ENCODE data around the gene SFMBT1.

DNA sequence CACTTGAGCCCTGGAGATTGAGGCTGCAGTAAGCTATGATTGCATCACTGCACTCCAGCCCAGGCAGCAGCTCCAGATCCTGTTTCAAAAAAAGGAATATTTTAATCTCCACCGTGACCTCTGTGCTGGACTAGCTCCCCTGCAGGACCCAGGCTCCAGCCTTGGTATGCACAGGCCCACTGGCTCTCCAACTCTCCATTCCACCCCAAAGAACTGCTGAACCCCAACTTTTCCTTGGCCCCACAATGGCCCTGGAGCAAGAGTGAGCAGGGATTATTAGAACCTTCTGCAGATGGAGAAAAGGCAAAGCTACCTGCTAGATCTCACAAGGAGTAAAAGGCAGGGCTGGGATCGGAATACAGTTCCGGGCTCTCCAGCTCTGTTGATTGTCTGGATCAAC, 32.8 kb upstream of the SFMBT1 start:
- TF ChIP-seq POLR2A (IDR thresholded peaks at IDR 0.05) = no peak
- TF ChIP-seq, protein P1, sequence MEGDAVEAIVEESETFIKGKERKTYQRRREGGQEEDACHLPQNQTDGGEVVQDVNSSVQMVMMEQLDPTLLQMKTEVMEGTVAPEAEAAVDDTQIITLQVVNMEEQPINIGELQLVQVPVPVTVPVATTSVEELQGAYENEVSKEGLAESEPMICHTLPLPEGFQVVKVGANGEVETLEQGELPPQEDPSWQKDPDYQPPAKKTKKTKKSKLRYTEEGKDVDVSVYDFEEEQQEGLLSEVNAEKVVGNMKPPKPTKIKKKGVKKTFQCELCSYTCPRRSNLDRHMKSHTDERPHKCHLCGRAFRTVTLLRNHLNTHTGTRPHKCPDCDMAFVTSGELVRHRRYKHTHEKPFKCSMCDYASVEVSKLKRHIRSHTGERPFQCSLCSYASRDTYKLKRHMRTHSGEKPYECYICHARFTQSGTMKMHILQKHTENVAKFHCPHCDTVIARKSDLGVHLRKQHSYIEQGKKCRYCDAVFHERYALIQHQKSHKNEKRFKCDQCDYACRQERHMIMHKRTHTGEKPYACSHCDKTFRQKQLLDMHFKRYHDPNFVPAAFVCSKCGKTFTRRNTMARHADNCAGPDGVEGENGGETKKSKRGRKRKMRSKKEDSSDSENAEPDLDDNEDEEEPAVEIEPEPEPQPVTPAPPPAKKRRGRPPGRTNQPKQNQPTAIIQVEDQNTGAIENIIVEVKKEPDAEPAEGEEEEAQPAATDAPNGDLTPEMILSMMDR (IDR thresholded peaks at IDR 0.05) = no peak

All from right lobe of liver (tissue), 4 donors.